Measurements from ENCODE around the gene CYLC1.

- TF ChIP-seq HDAC2 (IDR thresholded peaks at IDR 0.05; ENCODE audit: borderline replicate concordance in 1 of 2, low read depth in 2 of 2, low read length in 2 of 2) (no peak), MAX (IDR thresholded peaks at IDR 0.05) (no peak), CREB1 (IDR thresholded peaks at IDR 0.05) (no peak), CTCF (IDR thresholded peaks at IDR 0.05; ENCODE audit: control extremely low read depth in 1 of 3, insufficient read depth in 1 of 3, low read depth in 1 of 3, low read length in 3 of 3) (no peak), SRF (IDR thresholded peaks at IDR 0.05; ENCODE audit: low read depth, low read length) (no peak), POLR2A (IDR thresholded peaks at IDR 0.05; ENCODE audit: control extremely low read depth in 1 of 2, low read depth in 2 of 2, low read length in 2 of 2) (no peak), CHD7 (IDR thresholded peaks at IDR 0.05; ENCODE audit: insufficient replicate concordance, low read length) (no peak), POLR2AphosphoS5 (IDR thresholded peaks at IDR 0.05; ENCODE audit: low read depth, low read length) (no peak)
These were observed 27.6 kb downstream of the CYLC1 start for GRCh38 chrX:83888585-83888984.
